Tongue (tissue), 2 donors: Measurements from ENCODE around the gene RAB4B. TPM values are rescaled to one million over a fixed set of nuclear protein-coding genes. Genes with fewer than 3 reads are reported as not detected.
"Not testable (repeated sequence)": the region's sequence is repeated elsewhere in the genome, so short reads cannot be mapped to it uniquely, and the experiment has no call there.

ENCODE experiments used
- DNase-seq: peaks from one replicate; pipeline ENCODE4 v3.0.0-alpha.2; 2015
- total RNA-seq: library from RNA; depleted of rRNA; stranded (reverse); fragments of >200 nt; gene quantifications from one replicate; pipeline ENCODE4 v1.2.3, GENCODE V29; 2014

Gene RAB4B
- total RNA-seq = 5.6 TPM

- DNase-seq = peak; percentile 100
Measured at GRCh38 chr19:40777937-40778705, at the start of gene RAB4B. Gene RAB4B, plus strand, starts transcription at chr19:40778247. Its CDS starts 129 bp downstream, at chr19:40778376.

GRCh38 chr19:40730065-40730464, 48.0 kb upstream of the RAB4B start:
- DNase-seq = not testable (repeated sequence)

GRCh38 chr19:40732304-40732703, 45.7 kb upstream of the RAB4B start:
- DNase-seq = not testable (repeated sequence)

GRCh38 chr19:40733149-40733548, 44.9 kb upstream of the RAB4B start:
- DNase-seq = no peak

GRCh38 chr19:40735013-40735771, 42.9 kb upstream of the RAB4B start:
- no peak for DNase-seq

- no peak for DNase-seq
Measured at GRCh38 chr19:40736661-40737060, 41.4 kb upstream of the RAB4B start.

- no peak for DNase-seq
Measured at GRCh38 chr19:40737102-40737644, 40.9 kb upstream of the RAB4B start.

GRCh38 chr19:40739030-40739839, 38.8 kb upstream of the RAB4B start:
- no peak for DNase-seq

GRCh38 chr19:40739871-40740703, 38.0 kb upstream of the RAB4B start:
- no peak for DNase-seq

GRCh38 chr19:40740747-40741146, 37.3 kb upstream of the RAB4B start:
- no peak for DNase-seq

- DNase-seq = no peak
Measured at GRCh38 chr19:40741527-40742390, 36.3 kb upstream of the RAB4B start.

GRCh38 chr19:40742477-40742876, 35.6 kb upstream of the RAB4B start:
- no peak for DNase-seq

- DNase-seq = no peak
Measured at GRCh38 chr19:40742886-40743285, 35.2 kb upstream of the RAB4B start.

GRCh38 chr19:40743926-40744325, 34.1 kb upstream of the RAB4B start:
- no peak for DNase-seq

- DNase-seq = no peak
Measured at GRCh38 chr19:40744554-40745401, 33.3 kb upstream of the RAB4B start.

GRCh38 chr19:40745402-40745780, 32.7 kb upstream of the RAB4B start:
- no peak for DNase-seq

- no peak for DNase-seq
Measured at GRCh38 chr19:40747536-40747935, 30.5 kb upstream of the RAB4B start.

- peak; percentile 100 for DNase-seq
Measured at GRCh38 chr19:40750058-40750873, 27.8 kb upstream of the RAB4B start, which contains the start of gene ACTMAP. Gene ACTMAP, minus strand, starts transcription at chr19:40750477. Its CDS starts 674 bp downstream, at chr19:40749803.
